Measurements from ENCODE around the gene CTNNA1. TPM values are rescaled to one million over a fixed set of nuclear protein-coding genes. Genes with fewer than 3 reads are reported as not detected.

CTNNA1 gene
- total and polyA plus RNA-seq, 2 of the 8 experiments (the other 6 are each of a cell fraction or from before 2014, with no cell fraction given), result 115 to 349 TPM

- no peaks in the 10 kb centered on the region for H3K23me2 ChIP-seq (ENCODE audit: low read depth, low read length)
- H2BK15ac ChIP-seq (ENCODE audit: low read length), result no peak overlapping the region
- no peak overlapping the region for H4K91ac ChIP-seq (replicated peaks; ENCODE audit: insufficient read length, low read length)
- no peak overlapping the region for H3K4ac ChIP-seq (replicated peaks; ENCODE audit: insufficient read length, low read depth, low read length)
- WGBS, 2 experiments (ENCODE audit: extremely low coverage in 1 of 2, insufficient coverage in 1 of 2, insufficient read length in 1 of 2, insufficient replicate concordance in 2 of 2, low coverage in 1 of 2, low lambda C conversion rate in 2 of 2, missing lambda C conversion rate in 1 of 2), result 87% methylated on average over 4 of the region's 4 CpGs; no CpG with 5 or more reads in 1 of the 2 experiments
- 0 out of 2 replicates have a peak overlapping the region, but pooled peaks have one; percentile 44 for H2BK12ac ChIP-seq (ENCODE audit: low read depth, low read length)
- FAIRE-seq, result no peak
- no peak overlapping the region for H2BK120ac ChIP-seq (replicated peaks; ENCODE audit: low read depth, low read length)
- no peaks in the 10 kb centered on the region for H3K9me3 ChIP-seq (ENCODE audit: insufficient read depth in 2 of 2, low read depth in 1 of 2, low read length in 1 of 2)
- H3K79me2 ChIP-seq (ENCODE audit: control insufficient read depth in 1 of 2, insufficient read depth in 2 of 2, low read length in 2 of 2), result no peaks in the 10 kb centered on the region
- no peak overlapping the region for H2BK20ac ChIP-seq (ENCODE audit: low read length)
- H3K4me2 ChIP-seq (ENCODE audit: insufficient read depth in 1 of 2, low read depth in 2 of 2, low read length in 2 of 2), result no peak overlapping the region
- H3K4me3 ChIP-seq (ENCODE audit: extremely low read depth in 1 of 4, insufficient read depth in 2 of 4, low read depth in 3 of 4, low read length in 4 of 4), result no peak overlapping the region
- no peaks in the 10 kb centered on the region for H3K79me1 ChIP-seq (ENCODE audit: low read depth, low read length)
- POLR2A ChIA-PET (ENCODE audit: partially characterized antibody), result no interaction called here
- H2AK5ac ChIP-seq (ENCODE audit: low read depth, low read length), result no peak overlapping the region
- H2AFZ ChIP-seq (ENCODE audit: low read length), result no peak overlapping the region
- CTCF ChIA-PET (ENCODE audit: partially characterized antibody), result interaction anchor here (1.2 to 1.7 kb wide), 2 partner anchors 9 to 57 kb away, joined by 3 to 6 read pairs; no protein-coding TSS in a partner anchor
- H3K56ac ChIP-seq (replicated peaks; ENCODE audit: insufficient read length, low read depth, low read length), result no peak overlapping the region
- H3K14ac ChIP-seq (ENCODE audit: insufficient read length), result no peak overlapping the region
- no peaks in the 10 kb centered on the region for H3K36me3 ChIP-seq (ENCODE audit: control insufficient read depth in 2 of 4, insufficient read depth in 4 of 4, low read length in 3 of 4)
- no peaks in the 10 kb centered on the region for H4K20me1 ChIP-seq (replicated peaks in 1 of 2; ENCODE audit: control insufficient read depth in 1 of 2, insufficient read depth in 2 of 2, low read length in 2 of 2)
- H4K8ac ChIP-seq (ENCODE audit: extremely low read depth, insufficient read depth, low read length), result no peak overlapping the region
- H3K23ac ChIP-seq (ENCODE audit: insufficient read length), result no peak overlapping the region
- no peaks in the 10 kb centered on the region for H3K4me1 ChIP-seq (replicated peaks in 1 of 4; ENCODE audit: control insufficient read depth in 3 of 4, insufficient read depth in 4 of 4, low read length in 3 of 4)
- no peak overlapping the region for H4K5ac ChIP-seq (ENCODE audit: insufficient read length, low read depth, low read length)
- no peaks in the 10 kb centered on the region for H3K27me3 ChIP-seq (replicated peaks in 1 of 4; ENCODE audit: control insufficient read depth in 3 of 4, extremely low read depth in 1 of 4, insufficient read depth in 3 of 4, low read length in 3 of 4)
- no peak overlapping the region for H2BK5ac ChIP-seq (ENCODE audit: low read depth, low read length)
- no peak overlapping the region for H3K27ac ChIP-seq (ENCODE audit: low read depth, low read length)
- H3K18ac ChIP-seq (ENCODE audit: extremely low read depth, low read length), result no peak overlapping the region
- no peak overlapping the region for H3K9ac ChIP-seq (replicated peaks in 1 of 4; ENCODE audit: extremely low read depth in 1 of 4, low read depth in 3 of 4, low read length in 3 of 4)
- DNase-seq (ENCODE audit: low read depth in 1 of 2, low spot score in 2 of 2), result no peak
- TF ChIP-seq RBBP5 (IDR thresholded peaks at IDR 0.05; ENCODE audit: borderline replicate concordance, low read depth, low read length) (no peak), ZNF274 (IDR thresholded peaks at IDR 0.05; ENCODE audit: borderline replicate concordance, extremely low read depth, low read length) (no peak), CEBPB (IDR thresholded peaks at IDR 0.05; ENCODE audit: low read depth, low read length) (no peak)
These were observed 20.3 kb upstream of the CTNNA1 start for GRCh38 chr5:138732933-138733332.
